ENCODE results near the gene PXT1.

DNA sequence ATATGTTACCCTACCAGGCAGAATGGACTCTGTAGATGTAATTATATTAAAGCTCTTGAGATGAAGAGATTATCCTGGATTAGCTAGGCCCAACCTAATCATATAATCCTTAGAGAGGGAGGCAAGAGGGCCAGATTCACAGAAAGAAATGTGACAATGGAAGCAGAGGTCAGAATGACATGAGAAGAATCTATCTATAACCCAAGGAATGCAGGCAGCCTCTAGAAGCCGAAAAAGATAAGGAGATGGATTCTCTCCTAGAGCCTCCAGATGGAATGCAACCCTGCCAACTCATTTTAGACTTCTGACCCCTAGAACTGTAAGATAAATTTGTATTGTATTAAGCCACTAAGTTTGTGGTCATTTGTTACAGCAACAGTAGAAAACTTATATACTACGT, 12.3 kb downstream of the PXT1 start:
- TF ChIP-seq CTCF (IDR thresholded peaks at IDR 0.05) (no peak), EP300 (IDR thresholded peaks at IDR 0.05) (no peak)
